ENCODE measurements around the gene RHBDL1. TPM values are rescaled to one million over a fixed set of nuclear protein-coding genes. Genes with fewer than 3 reads are reported as not detected.

Gene RHBDL1
- total and polyA plus RNA-seq, 7 donors: 0.06 to 0.42 (median 0.13) TPM

- 2% methylated on average over 25 to 37 of the region's 37 CpGs for WGBS, 3 donors
- TF ChIP-seq, protein P1, sequence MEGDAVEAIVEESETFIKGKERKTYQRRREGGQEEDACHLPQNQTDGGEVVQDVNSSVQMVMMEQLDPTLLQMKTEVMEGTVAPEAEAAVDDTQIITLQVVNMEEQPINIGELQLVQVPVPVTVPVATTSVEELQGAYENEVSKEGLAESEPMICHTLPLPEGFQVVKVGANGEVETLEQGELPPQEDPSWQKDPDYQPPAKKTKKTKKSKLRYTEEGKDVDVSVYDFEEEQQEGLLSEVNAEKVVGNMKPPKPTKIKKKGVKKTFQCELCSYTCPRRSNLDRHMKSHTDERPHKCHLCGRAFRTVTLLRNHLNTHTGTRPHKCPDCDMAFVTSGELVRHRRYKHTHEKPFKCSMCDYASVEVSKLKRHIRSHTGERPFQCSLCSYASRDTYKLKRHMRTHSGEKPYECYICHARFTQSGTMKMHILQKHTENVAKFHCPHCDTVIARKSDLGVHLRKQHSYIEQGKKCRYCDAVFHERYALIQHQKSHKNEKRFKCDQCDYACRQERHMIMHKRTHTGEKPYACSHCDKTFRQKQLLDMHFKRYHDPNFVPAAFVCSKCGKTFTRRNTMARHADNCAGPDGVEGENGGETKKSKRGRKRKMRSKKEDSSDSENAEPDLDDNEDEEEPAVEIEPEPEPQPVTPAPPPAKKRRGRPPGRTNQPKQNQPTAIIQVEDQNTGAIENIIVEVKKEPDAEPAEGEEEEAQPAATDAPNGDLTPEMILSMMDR (IDR thresholded peaks at IDR 0.05): no peak
- DNase-seq (no peak), ATAC-seq (no peak)
- peaks cover 12% of the 10 kb centered on the region for H3K4me1 ChIP-seq
- no peak overlapping the region for H3K27ac ChIP-seq
- intact Hi-C loops (cut with DNase I): no loop called here
- H3K36me3 ChIP-seq (ENCODE audit: insufficient read depth in 1 of 2, low read depth in 1 of 2): no peaks in the 10 kb centered on the region
- H3K9me3 ChIP-seq: no peaks in the 10 kb centered on the region
- peaks cover 0 to 79% (median 29%) of the 10 kb centered on the region in 3 donors for H3K27me3 ChIP-seq (ENCODE audit: insufficient read depth in 3 of 3, low read length in 2 of 3)
- no peak overlapping the region for H3K4me3 ChIP-seq
These were observed 19.4 kb downstream of the RHBDL1 start for GRCh38 chr16:694863-695354.

- ATAC-seq (peak; percentile 12 to 52 (median 30)), DNase-seq (peak in 1 of 2 donors; percentile 42)
- TF ChIP-seq, protein P1 (IDR thresholded peaks at IDR 0.05): no peak
- Histone ChIP-seq H3K9me3 (no peaks in the 10 kb centered on the region), H3K4me1 (peaks cover 10% of the 10 kb centered on the region), H3K4me3 (peak overlapping the region; percentile 30), H3K36me3 (ENCODE audit: insufficient read depth in 1 of 2, low read depth in 1 of 2) (no peaks in the 10 kb centered on the region), H3K27me3 (ENCODE audit: insufficient read depth in 3 of 3, low read length in 2 of 3) (peaks cover 0 to 85% (median 33%) of the 10 kb centered on the region in 3 donors), H3K27ac (no peak overlapping the region)
- WGBS, 3 donors: 2 to 3% (median 3%) methylated on average over 58 to 71 of the region's 71 CpGs
- intact Hi-C loops (cut with DNase I): no loop called here
These were observed 20.1 kb downstream of the RHBDL1 start for GRCh38 chr16:695355-696089.

DNA sequence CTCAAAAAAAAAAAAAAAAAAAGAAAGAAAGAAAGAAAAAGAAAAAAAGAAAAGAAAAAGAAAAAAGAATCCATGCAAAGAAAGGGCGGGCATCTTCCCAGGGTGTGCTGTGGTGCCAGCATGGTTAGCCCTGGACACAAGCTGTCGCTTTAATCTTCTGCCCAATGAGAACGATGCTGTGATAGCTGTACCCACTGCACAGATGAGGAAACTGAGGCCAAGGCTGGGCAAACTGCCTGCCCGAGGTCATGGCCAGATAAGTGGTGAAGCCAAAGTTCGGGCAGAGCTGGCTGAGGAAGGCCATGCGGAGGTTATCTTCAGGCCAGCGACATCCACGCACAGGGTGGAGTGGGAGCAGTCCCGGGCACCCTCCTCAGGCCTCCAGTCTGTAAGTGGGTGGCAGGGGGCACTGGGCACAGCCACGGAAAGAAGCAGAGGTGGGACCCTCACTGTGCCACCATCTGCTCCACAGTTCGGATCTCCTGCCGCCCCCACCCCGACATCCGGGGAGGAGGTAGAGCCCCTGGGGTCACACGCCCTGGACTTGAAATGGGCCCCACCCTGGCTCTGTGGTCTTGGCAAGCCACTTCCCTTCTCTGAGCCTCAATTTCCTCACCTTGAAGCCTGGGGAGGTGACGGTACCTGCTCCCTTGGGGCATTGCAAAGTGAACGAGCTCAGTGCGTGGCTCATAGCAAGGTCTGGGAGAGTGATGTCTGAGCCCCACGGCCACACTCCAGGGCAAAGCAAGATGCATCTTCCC is 23.6 kb downstream of the RHBDL1 start:
- no peak overlapping the region for H3K4me3 ChIP-seq
- H3K36me3 ChIP-seq (ENCODE audit: insufficient read depth in 1 of 2, low read depth in 1 of 2): no peaks in the 10 kb centered on the region
- ATAC-seq (no peak), DNase-seq (no peak)
- H3K4me1 ChIP-seq: peaks cover 7% of the 10 kb centered on the region
- intact Hi-C loops (cut with DNase I): no loop called here
- H3K27me3 ChIP-seq (ENCODE audit: insufficient read depth in 3 of 3, low read length in 2 of 3): peaks cover 0 to 95% (median 48%) of the 10 kb centered on the region in 3 donors
- no peak overlapping the region for H3K27ac ChIP-seq
- TF ChIP-seq, protein P1 (IDR thresholded peaks at IDR 0.05): no peak
- 66 to 70% (median 69%) methylated on average over 19 of the region's 19 CpGs for WGBS, 3 donors
- no peaks in the 10 kb centered on the region for H3K9me3 ChIP-seq

GRCh38 chr16:700684-701584 is 25.5 kb downstream of the RHBDL1 start:
- ATAC-seq: peak; percentile 65 to 78 (median 72)
- Histone ChIP-seq H3K4me3 (no peak overlapping the region), H3K36me3 (ENCODE audit: insufficient read depth in 1 of 2, low read depth in 1 of 2) (no peaks in the 10 kb centered on the region), H3K4me1 (peaks cover under 1% of the 10 kb centered on the region), H3K27ac (no peak overlapping the region), H3K27me3 (ENCODE audit: insufficient read depth in 3 of 3, low read length in 2 of 3) (peaks cover 0 to 95% (median 44%) of the 10 kb centered on the region in 3 donors), H3K9me3 (no peaks in the 10 kb centered on the region)
- intact Hi-C loops (cut with DNase I): no loop called here
- WGBS, 3 donors: 4 to 9% (median 5%) methylated on average over 40 to 76 of the region's 76 CpGs
- DNase-seq: no peak
- TF ChIP-seq, protein P1 (IDR thresholded peaks at IDR 0.05): no peak
